ENCODE measurements around the gene EDIL3. TPM values are rescaled to one million over a fixed set of nuclear protein-coding genes. Genes with fewer than 3 reads are reported as not detected.
A peak's percentile ranks its signal among the peaks of the same experiment; 100 is the strongest.

Gene EDIL3
- total and polyA plus RNA-seq, 4 experiments from 2014 or later = not detected

DNA sequence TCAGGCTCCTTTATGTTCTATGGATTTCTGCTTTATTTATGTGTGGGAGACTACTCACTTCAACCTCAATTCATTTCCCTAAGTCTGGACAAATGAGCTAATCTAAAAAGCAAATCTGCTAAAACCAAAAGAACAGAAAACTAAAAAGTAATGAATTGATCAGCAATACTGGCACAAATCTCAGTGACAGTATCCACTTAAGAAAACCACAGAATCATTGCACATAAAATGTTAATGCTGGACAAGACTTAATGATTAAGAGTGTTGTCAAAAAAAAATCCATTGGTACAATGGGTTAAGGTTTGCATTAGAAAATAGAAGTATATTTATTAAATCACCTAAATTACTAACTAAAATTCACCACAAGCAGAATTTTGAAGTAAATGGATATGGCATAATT is 147.6 kb downstream of the EDIL3 start:
- H3K4me3 Mint-ChIP-seq = no peak overlapping the region
- Histone ChIP-seq H3K27ac (ENCODE audit: low read depth, low read length) (no peak overlapping the region), H3K36me3 (ENCODE audit: insufficient read depth, low read length) (no peaks in the 10 kb centered on the region), H3K9me3 (ENCODE audit: control insufficient read depth in 1 of 2, low read length in 2 of 2) (no peaks in the 10 kb centered on the region), H3K27me3 (ENCODE audit: insufficient read depth, low read length) (no peaks in the 10 kb centered on the region), H3K4me3 (ENCODE audit: low read length in 2 of 2) (no peak overlapping the region), H3K4me1 (ENCODE audit: insufficient read depth, low read length) (no peaks in the 10 kb centered on the region)
- CTCF ChIA-PET (ENCODE audit: partially characterized antibody) = no interaction called here
- intact Hi-C loops (cut with micrococcal nuclease) = no loop called here
- H3K27ac Mint-ChIP-seq = no peak overlapping the region
- no peaks in the 10 kb centered on the region for H3K36me3 Mint-ChIP-seq
- no peaks in the 10 kb centered on the region for H3K4me1 Mint-ChIP-seq
- no peak for DNase-seq
- peaks cover 0 to 3% (median 0%) of the 10 kb centered on the region in 8 donors for H3K9me3 Mint-ChIP-seq
- POLR2A ChIA-PET (ENCODE audit: partially characterized antibody) = no interaction called here
- no peaks in the 10 kb centered on the region for H3K27me3 Mint-ChIP-seq

DNA sequence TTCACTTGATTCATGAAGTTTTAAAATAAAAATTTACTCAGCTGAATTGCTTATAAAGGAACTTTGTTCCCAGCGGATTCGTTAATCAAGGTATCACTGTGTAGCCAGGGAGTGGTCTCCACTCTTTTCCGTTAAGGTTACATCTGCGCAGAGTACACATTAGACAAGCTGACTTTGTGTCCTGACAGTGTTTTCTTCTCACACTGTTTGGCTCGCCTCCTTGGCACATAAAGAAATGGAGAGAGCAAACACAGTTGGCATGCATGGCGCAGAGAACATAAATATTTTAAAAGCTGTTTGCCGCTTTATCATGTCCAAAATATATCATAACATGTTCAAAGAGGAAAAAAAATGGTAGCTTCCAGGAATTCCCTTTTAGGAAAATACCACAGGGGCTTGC is 153.2 kb downstream of the EDIL3 start:
- Mint-ChIP-seq H3K36me3 (no peaks in the 10 kb centered on the region), H3K4me1 (no peaks in the 10 kb centered on the region), H3K4me3 (no peak overlapping the region), H3K27me3 (no peaks in the 10 kb centered on the region), H3K27ac (no peak overlapping the region), H3K9me3 (peaks cover 0 to 2% (median 0%) of the 10 kb centered on the region in 8 donors)
- Histone ChIP-seq H3K9me3 (ENCODE audit: control insufficient read depth in 1 of 2, low read length in 2 of 2) (no peaks in the 10 kb centered on the region), H3K27me3 (ENCODE audit: insufficient read depth, low read length) (no peaks in the 10 kb centered on the region), H3K4me1 (ENCODE audit: insufficient read depth, low read length) (no peaks in the 10 kb centered on the region), H3K36me3 (ENCODE audit: insufficient read depth, low read length) (no peaks in the 10 kb centered on the region), H3K4me3 (ENCODE audit: low read length in 2 of 2) (no peak overlapping the region), H3K27ac (ENCODE audit: low read depth, low read length) (no peak overlapping the region)
- intact Hi-C loops (cut with micrococcal nuclease) = no loop called here
- no peak for DNase-seq
- ChIA-PET CTCF (ENCODE audit: partially characterized antibody) (no interaction called here), POLR2A (ENCODE audit: partially characterized antibody) (no interaction called here)

DNA sequence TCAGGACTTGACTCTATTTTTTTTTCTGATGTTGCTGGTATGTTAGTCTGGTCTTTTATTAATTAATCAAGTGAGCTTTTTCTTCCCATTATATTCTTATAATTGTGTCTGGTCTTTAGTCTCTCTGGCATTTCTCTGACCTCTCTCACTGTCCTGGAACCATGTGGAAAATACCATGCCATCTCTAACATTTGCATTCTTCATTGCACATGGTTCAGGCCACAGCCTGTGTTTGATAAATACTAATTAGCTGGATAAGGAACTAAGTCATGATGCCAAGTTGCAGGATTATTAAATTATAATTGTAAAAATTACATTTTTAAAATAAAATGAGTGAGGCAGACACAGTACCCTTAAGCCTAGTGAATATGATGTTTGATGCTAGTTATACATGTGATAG is 155.6 kb downstream of the EDIL3 start:
- Mint-ChIP-seq H3K9me3 (peaks cover 0 to 2% (median 0%) of the 10 kb centered on the region in 8 donors), H3K27ac (no peak overlapping the region), H3K27me3 (no peaks in the 10 kb centered on the region), H3K36me3 (no peaks in the 10 kb centered on the region), H3K4me1 (no peaks in the 10 kb centered on the region), H3K4me3 (no peak overlapping the region)
- peak in 1 of 5 donors; percentile 23 for DNase-seq
- H3K36me3 ChIP-seq (ENCODE audit: insufficient read depth, low read length) = no peaks in the 10 kb centered on the region
- H3K4me3 ChIP-seq (ENCODE audit: low read length in 2 of 2) = no peak overlapping the region
- H3K9me3 ChIP-seq (ENCODE audit: control insufficient read depth in 1 of 2, low read length in 2 of 2) = no peaks in the 10 kb centered on the region
- H3K27me3 ChIP-seq (ENCODE audit: insufficient read depth, low read length) = no peaks in the 10 kb centered on the region
- no peaks in the 10 kb centered on the region for H3K4me1 ChIP-seq (ENCODE audit: insufficient read depth, low read length)
- CTCF ChIA-PET (ENCODE audit: partially characterized antibody) = interaction anchor here (0.6 kb wide), 1 partner anchor 751 kb away, joined by 3 read pairs; no protein-coding TSS in a partner anchor
- intact Hi-C loops (cut with micrococcal nuclease) = no loop called here
- POLR2A ChIA-PET (ENCODE audit: partially characterized antibody) = no interaction called here
- H3K27ac ChIP-seq (ENCODE audit: low read depth, low read length) = no peak overlapping the region

DNA sequence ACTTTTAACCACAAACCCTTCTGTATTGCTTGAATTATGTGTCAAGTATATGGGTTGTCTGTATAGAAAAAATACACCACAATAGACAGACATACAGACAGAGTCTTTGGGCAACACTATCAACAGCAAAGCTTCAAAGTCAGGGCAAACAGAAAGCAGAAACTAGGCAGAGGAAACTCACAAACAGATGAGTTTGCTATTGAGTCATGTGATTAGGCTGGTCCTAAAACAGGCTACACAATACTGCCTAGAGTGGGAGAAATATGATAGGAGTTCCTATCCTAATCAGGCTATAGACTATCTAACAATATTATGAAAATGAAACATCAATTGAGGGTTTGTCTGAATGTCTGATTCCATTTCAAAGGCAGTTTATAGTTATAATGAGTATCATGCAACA is 156.4 kb downstream of the EDIL3 start:
- no peak overlapping the region for H3K4me3 ChIP-seq (ENCODE audit: low read length in 2 of 2)
- Mint-ChIP-seq H3K27ac (no peak overlapping the region), H3K27me3 (no peaks in the 10 kb centered on the region), H3K4me1 (no peaks in the 10 kb centered on the region), H3K36me3 (no peaks in the 10 kb centered on the region), H3K9me3 (peaks cover 0 to 2% (median 0%) of the 10 kb centered on the region in 8 donors), H3K4me3 (no peak overlapping the region)
- H3K4me1 ChIP-seq (ENCODE audit: insufficient read depth, low read length) = no peaks in the 10 kb centered on the region
- ChIA-PET CTCF (ENCODE audit: partially characterized antibody) (no interaction called here), POLR2A (ENCODE audit: partially characterized antibody) (no interaction called here)
- no peak for DNase-seq
- H3K9me3 ChIP-seq (ENCODE audit: control insufficient read depth in 1 of 2, low read length in 2 of 2) = no peaks in the 10 kb centered on the region
- H3K36me3 ChIP-seq (ENCODE audit: insufficient read depth, low read length) = no peaks in the 10 kb centered on the region
- intact Hi-C loops (cut with micrococcal nuclease) = no loop called here
- no peaks in the 10 kb centered on the region for H3K27me3 ChIP-seq (ENCODE audit: insufficient read depth, low read length)
- H3K27ac ChIP-seq (ENCODE audit: low read depth, low read length) = no peak overlapping the region

DNA sequence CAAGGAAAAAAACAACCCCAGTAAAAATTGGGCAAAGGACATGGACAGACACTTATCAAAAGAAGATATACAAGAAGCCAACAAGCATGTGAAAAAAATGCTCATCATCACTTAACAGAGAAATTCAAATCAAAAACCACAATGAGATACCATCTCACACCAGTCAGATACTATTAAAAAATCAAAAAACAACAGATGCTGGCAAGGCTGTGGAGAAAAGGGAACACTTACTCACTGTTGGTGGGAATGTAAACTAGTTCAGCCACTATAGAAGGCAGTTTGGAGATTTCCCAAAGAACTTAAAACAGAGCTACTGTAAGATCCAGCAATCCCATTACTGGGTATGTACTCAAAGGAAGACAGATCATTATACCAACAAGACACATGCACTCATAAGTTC is 157.4 kb downstream of the EDIL3 start:
- H3K27me3 Mint-ChIP-seq = no peaks in the 10 kb centered on the region
- CTCF ChIA-PET (ENCODE audit: partially characterized antibody) = no interaction called here
- peaks cover 0 to 2% (median 0%) of the 10 kb centered on the region in 8 donors for H3K9me3 Mint-ChIP-seq
- no peaks in the 10 kb centered on the region for H3K36me3 Mint-ChIP-seq
- Histone ChIP-seq H3K27ac (ENCODE audit: low read depth, low read length) (no peak overlapping the region), H3K9me3 (ENCODE audit: control insufficient read depth in 1 of 2, low read length in 2 of 2) (no peaks in the 10 kb centered on the region), H3K27me3 (ENCODE audit: insufficient read depth, low read length) (no peaks in the 10 kb centered on the region), H3K36me3 (ENCODE audit: insufficient read depth, low read length) (no peaks in the 10 kb centered on the region), H3K4me3 (ENCODE audit: low read length in 2 of 2) (no peak overlapping the region), H3K4me1 (ENCODE audit: insufficient read depth, low read length) (no peaks in the 10 kb centered on the region)
- no peaks in the 10 kb centered on the region for H3K4me1 Mint-ChIP-seq
- H3K4me3 Mint-ChIP-seq = no peak overlapping the region
- POLR2A ChIA-PET (ENCODE audit: partially characterized antibody) = no interaction called here
- no peak overlapping the region for H3K27ac Mint-ChIP-seq
- no peak for DNase-seq
- intact Hi-C loops (cut with micrococcal nuclease) = no loop called here

DNA sequence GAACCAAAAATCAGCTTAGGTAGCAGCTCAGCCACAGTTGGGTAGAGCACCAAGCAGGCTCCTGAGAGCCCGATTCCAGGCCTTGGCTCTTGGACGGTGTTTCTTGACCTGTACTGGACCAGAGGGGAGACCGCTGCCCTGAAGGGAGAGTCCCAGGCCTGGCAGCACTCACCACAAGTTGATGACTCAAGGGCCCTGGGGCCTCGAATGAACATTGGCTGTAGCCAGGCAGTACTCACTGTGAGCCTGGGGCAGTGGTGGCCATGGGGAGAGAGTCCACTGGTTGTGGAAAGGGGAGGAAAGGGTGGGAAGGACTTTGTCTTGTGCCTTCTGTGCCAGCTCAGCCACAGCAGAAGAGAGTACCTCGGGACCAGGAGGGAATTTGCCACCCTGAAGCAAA is 166.1 kb downstream of the EDIL3 start:
- Mint-ChIP-seq H3K4me1 (no peaks in the 10 kb centered on the region), H3K36me3 (no peaks in the 10 kb centered on the region), H3K27ac (no peak overlapping the region), H3K9me3 (peaks cover 0 to 6% (median 0%) of the 10 kb centered on the region in 8 donors), H3K27me3 (no peaks in the 10 kb centered on the region), H3K4me3 (no peak overlapping the region)
- H3K36me3 ChIP-seq (ENCODE audit: insufficient read depth, low read length) = no peaks in the 10 kb centered on the region
- CTCF ChIA-PET (ENCODE audit: partially characterized antibody) = no interaction called here
- H3K4me1 ChIP-seq (ENCODE audit: insufficient read depth, low read length) = no peaks in the 10 kb centered on the region
- no peak for DNase-seq
- H3K27ac ChIP-seq (ENCODE audit: low read depth, low read length) = no peak overlapping the region
- no peaks in the 10 kb centered on the region for H3K27me3 ChIP-seq (ENCODE audit: insufficient read depth, low read length)
- intact Hi-C loops (cut with micrococcal nuclease) = no loop called here
- H3K9me3 ChIP-seq (ENCODE audit: control insufficient read depth in 1 of 2, low read length in 2 of 2) = no peaks in the 10 kb centered on the region
- POLR2A ChIA-PET (ENCODE audit: partially characterized antibody) = no interaction called here
- H3K4me3 ChIP-seq (ENCODE audit: low read length in 2 of 2) = no peak overlapping the region

DNA sequence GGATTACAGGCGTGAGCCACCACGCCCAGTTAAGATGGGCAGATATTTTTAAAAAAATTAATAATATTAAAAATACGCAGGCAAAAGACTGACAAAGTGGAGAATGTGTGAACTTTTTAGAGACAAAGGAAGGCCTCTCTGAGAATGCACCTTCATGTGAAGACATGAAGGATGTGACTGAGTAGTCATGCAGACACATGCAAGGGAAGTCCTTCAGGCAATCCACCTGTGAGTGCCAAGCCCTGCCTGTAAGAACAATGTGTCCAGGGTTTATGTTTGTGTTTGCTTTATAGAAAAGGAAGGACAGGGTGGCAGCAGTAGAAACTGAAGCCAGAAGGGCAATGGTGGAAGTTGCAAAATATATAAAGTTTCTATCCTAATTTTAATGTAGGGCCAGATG is 169.2 kb downstream of the EDIL3 start:
- Histone ChIP-seq H3K27ac (ENCODE audit: low read depth, low read length) (no peak overlapping the region), H3K27me3 (ENCODE audit: insufficient read depth, low read length) (no peaks in the 10 kb centered on the region), H3K9me3 (ENCODE audit: control insufficient read depth in 1 of 2, low read length in 2 of 2) (no peaks in the 10 kb centered on the region), H3K4me1 (ENCODE audit: insufficient read depth, low read length) (no peaks in the 10 kb centered on the region), H3K4me3 (ENCODE audit: low read length in 2 of 2) (no peak overlapping the region), H3K36me3 (ENCODE audit: insufficient read depth, low read length) (no peaks in the 10 kb centered on the region)
- intact Hi-C loops (cut with micrococcal nuclease) = no loop called here
- ChIA-PET CTCF (ENCODE audit: partially characterized antibody) (no interaction called here), POLR2A (ENCODE audit: partially characterized antibody) (no interaction called here)
- Mint-ChIP-seq H3K27me3 (no peaks in the 10 kb centered on the region), H3K4me1 (no peaks in the 10 kb centered on the region), H3K27ac (no peak overlapping the region), H3K4me3 (no peak overlapping the region), H3K36me3 (no peaks in the 10 kb centered on the region), H3K9me3 (peaks cover 0 to 8% (median 6%) of the 10 kb centered on the region in 8 donors)
- DNase-seq = no peak

DNA sequence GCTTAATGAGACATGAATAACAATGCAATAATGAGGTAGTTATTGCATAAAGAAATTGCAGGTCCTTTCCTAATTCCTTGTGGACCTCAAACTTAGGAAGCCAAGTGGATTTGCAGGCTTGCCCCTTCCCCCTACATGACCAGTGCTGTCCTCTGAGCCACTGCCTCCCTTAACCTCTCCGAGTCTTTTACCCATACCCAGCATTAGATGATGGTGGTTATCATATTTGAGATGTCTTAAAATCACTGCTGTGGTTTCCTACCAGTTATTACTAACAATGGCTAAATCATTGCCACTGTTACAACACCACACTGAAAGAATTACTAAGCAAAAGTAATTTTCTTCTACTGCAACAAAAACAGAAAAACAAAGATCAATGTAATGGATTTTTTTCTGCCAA is 170.8 kb downstream of the EDIL3 start:
- ChIA-PET POLR2A (ENCODE audit: partially characterized antibody) (no interaction called here), CTCF (ENCODE audit: partially characterized antibody) (no interaction called here)
- Mint-ChIP-seq H3K36me3 (no peaks in the 10 kb centered on the region), H3K9me3 (peaks cover 0 to 8% (median 5%) of the 10 kb centered on the region in 8 donors), H3K27me3 (no peaks in the 10 kb centered on the region), H3K4me3 (no peak overlapping the region), H3K4me1 (no peaks in the 10 kb centered on the region), H3K27ac (no peak overlapping the region)
- H3K9me3 ChIP-seq (ENCODE audit: control insufficient read depth in 1 of 2, low read length in 2 of 2) = no peaks in the 10 kb centered on the region
- H3K4me3 ChIP-seq (ENCODE audit: low read length in 2 of 2) = no peak overlapping the region
- no peak for DNase-seq
- intact Hi-C loops (cut with micrococcal nuclease) = no loop called here
- no peaks in the 10 kb centered on the region for H3K36me3 ChIP-seq (ENCODE audit: insufficient read depth, low read length)
- H3K27ac ChIP-seq (ENCODE audit: low read depth, low read length) = no peak overlapping the region
- no peaks in the 10 kb centered on the region for H3K27me3 ChIP-seq (ENCODE audit: insufficient read depth, low read length)
- H3K4me1 ChIP-seq (ENCODE audit: insufficient read depth, low read length) = no peaks in the 10 kb centered on the region

Data from CD4-positive, alpha-beta memory T cell (primary cell).